ENCODE measurements around the gene PIP.
"Not testable (repeated sequence)": the region's sequence is repeated elsewhere in the genome, so short reads cannot be mapped to it uniquely, and the experiment has no call there.

Gene PIP

GRCh38 chr7:143131781-143132180, at the start of gene PIP:
Gene PIP (plus strand): TSS chr7:143132077. CDS start chr7:143132117, 40 bp downstream.
- no peak for DNase-seq (ENCODE audit: low read depth)

GRCh38 chr7:143085109-143085508, 46.8 kb upstream of the PIP start:
- no peak for DNase-seq (ENCODE audit: low read depth)

- DNase-seq (ENCODE audit: low read depth), result not testable (repeated sequence)
Measured at GRCh38 chr7:143085610-143086009, 46.3 kb upstream of the PIP start.

GRCh38 chr7:143088549-143089231, 43.2 kb upstream of the PIP start:
- DNase-seq (ENCODE audit: low read depth), result not testable (repeated sequence)

- no peak for DNase-seq (ENCODE audit: low read depth)
Measured at GRCh38 chr7:143096146-143096545, 35.7 kb upstream of the PIP start.

GRCh38 chr7:143099579-143099978, 32.3 kb upstream of the PIP start:
- not testable (repeated sequence) for DNase-seq (ENCODE audit: low read depth)

GRCh38 chr7:143104759-143105158, 27.1 kb upstream of the PIP start:
- DNase-seq (ENCODE audit: low read depth), result no peak

GRCh38 chr7:143108019-143108418, 23.9 kb upstream of the PIP start:
- not testable (repeated sequence) for DNase-seq (ENCODE audit: low read depth)

GRCh38 chr7:143117395-143117794, 14.5 kb upstream of the PIP start:
- DNase-seq (ENCODE audit: low read depth), result no peak

- no peak for DNase-seq (ENCODE audit: low read depth)
Measured at GRCh38 chr7:143120691-143121405, 11.0 kb upstream of the PIP start.

GRCh38 chr7:143123326-143123725, 8.6 kb upstream of the PIP start:
- not testable (repeated sequence) for DNase-seq (ENCODE audit: low read depth)

- no peak for DNase-seq (ENCODE audit: low read depth)
Measured at GRCh38 chr7:143126146-143126545, 5.7 kb upstream of the PIP start.

GRCh38 chr7:143129051-143129450, 2.8 kb upstream of the PIP start:
- DNase-seq (ENCODE audit: low read depth), result no peak

GRCh38 chr7:143129477-143129876, 2.4 kb upstream of the PIP start:
- DNase-seq (ENCODE audit: low read depth), result no peak

GRCh38 chr7:143130541-143130940, 1.3 kb upstream of the PIP start:
- DNase-seq (ENCODE audit: low read depth), result no peak

GRCh38 chr7:143147070-143147469, 15.2 kb downstream of the PIP start:
- no peak for DNase-seq (ENCODE audit: low read depth)

- DNase-seq (ENCODE audit: low read depth), result no peak
Measured at GRCh38 chr7:143148050-143148449, 16.2 kb downstream of the PIP start.

GRCh38 chr7:143148651-143149050, 16.8 kb downstream of the PIP start:
- DNase-seq (ENCODE audit: low read depth), result no peak

- not testable (repeated sequence) for DNase-seq (ENCODE audit: low read depth)
Measured at GRCh38 chr7:143150696-143151095, 18.8 kb downstream of the PIP start.

- not testable (repeated sequence) for DNase-seq (ENCODE audit: low read depth)
Measured at GRCh38 chr7:143158617-143159016, 26.7 kb downstream of the PIP start.

- DNase-seq (ENCODE audit: low read depth), result no peak
Measured at GRCh38 chr7:143171697-143172096, 39.8 kb downstream of the PIP start.

- no peak for DNase-seq (ENCODE audit: low read depth)
Measured at GRCh38 chr7:143172354-143172753, 40.5 kb downstream of the PIP start.

GRCh38 chr7:143176128-143176527, 44.3 kb downstream of the PIP start:
- DNase-seq (ENCODE audit: low read depth), result no peak

All from activated T-helper 1 cell treated with Interleukin-2 at 50 U/mL for 16 hours (primary cell).